Measurements from ENCODE around the gene PDE8A.

GRCh38 chr15:85044894-85045293 is 63.2 kb downstream of the PDE8A start:
- TF ChIP-seq CTCF (conservative IDR thresholded peaks at IDR 0.05; ENCODE audit: low read length) (no peak), EZH2phosphoT487 (IDR thresholded peaks at IDR 0.05; ENCODE audit: borderline replicate concordance, low read depth, low read length) (no peak)
